ENCODE data around the gene ARSB.

ARSB gene

GRCh38 chr5:78782728-78783127, 202.4 kb downstream of the ARSB start:
- no peak overlapping the region for H3K27ac ChIP-seq
- TF ChIP-seq ZFX (IDR thresholded peaks at IDR 0.05; ENCODE audit: borderline replicate concordance) = no peak
- TF ChIP-seq, protein P1, sequence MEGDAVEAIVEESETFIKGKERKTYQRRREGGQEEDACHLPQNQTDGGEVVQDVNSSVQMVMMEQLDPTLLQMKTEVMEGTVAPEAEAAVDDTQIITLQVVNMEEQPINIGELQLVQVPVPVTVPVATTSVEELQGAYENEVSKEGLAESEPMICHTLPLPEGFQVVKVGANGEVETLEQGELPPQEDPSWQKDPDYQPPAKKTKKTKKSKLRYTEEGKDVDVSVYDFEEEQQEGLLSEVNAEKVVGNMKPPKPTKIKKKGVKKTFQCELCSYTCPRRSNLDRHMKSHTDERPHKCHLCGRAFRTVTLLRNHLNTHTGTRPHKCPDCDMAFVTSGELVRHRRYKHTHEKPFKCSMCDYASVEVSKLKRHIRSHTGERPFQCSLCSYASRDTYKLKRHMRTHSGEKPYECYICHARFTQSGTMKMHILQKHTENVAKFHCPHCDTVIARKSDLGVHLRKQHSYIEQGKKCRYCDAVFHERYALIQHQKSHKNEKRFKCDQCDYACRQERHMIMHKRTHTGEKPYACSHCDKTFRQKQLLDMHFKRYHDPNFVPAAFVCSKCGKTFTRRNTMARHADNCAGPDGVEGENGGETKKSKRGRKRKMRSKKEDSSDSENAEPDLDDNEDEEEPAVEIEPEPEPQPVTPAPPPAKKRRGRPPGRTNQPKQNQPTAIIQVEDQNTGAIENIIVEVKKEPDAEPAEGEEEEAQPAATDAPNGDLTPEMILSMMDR (IDR thresholded peaks at IDR 0.05) = no peak

GRCh38 chr5:78781611-78782286, 203.4 kb downstream of the ARSB start:
- H3K27ac ChIP-seq = no peak overlapping the region
- TF ChIP-seq, protein P1 (IDR thresholded peaks at IDR 0.05) = no peak

GRCh38 chr5:78779771-78780616, 205.1 kb downstream of the ARSB start:
- TF ChIP-seq, protein P1 (IDR thresholded peaks at IDR 0.05) = no peak
- TF ChIP-seq ZFX (IDR thresholded peaks at IDR 0.05; ENCODE audit: borderline replicate concordance) = no peak
- H3K27ac ChIP-seq = no peak overlapping the region

DNA sequence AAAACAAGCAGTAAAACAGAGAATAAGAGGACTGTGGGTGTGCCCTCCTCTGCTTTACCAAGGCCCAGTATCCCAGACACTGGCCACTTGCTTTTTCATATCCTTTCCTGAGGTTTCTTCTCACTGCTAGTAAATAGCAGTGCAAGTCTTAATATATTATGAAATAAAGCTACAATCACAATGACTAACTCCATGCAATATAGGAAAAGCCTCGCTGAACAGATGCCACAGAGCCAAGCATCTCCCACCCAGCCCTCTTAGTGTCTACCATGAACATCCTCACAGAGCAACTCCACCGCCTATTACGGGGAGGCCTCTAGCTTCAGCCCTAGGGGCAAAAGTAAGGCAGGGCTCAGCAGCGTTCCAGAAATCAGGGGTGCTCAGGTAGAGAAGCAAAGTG, 205.8 kb downstream of the ARSB start:
- no peak for TF ChIP-seq ZFX (IDR thresholded peaks at IDR 0.05; ENCODE audit: borderline replicate concordance)
- TF ChIP-seq, protein P1 (IDR thresholded peaks at IDR 0.05) = no peak
- H3K27ac ChIP-seq = no peak overlapping the region

GRCh38 chr5:78778538-78778937, 206.6 kb downstream of the ARSB start:
- TF ChIP-seq, protein P1 (IDR thresholded peaks at IDR 0.05) = no peak
- TF ChIP-seq ZFX (IDR thresholded peaks at IDR 0.05; ENCODE audit: borderline replicate concordance) = no peak
- no peak overlapping the region for H3K27ac ChIP-seq

DNA sequence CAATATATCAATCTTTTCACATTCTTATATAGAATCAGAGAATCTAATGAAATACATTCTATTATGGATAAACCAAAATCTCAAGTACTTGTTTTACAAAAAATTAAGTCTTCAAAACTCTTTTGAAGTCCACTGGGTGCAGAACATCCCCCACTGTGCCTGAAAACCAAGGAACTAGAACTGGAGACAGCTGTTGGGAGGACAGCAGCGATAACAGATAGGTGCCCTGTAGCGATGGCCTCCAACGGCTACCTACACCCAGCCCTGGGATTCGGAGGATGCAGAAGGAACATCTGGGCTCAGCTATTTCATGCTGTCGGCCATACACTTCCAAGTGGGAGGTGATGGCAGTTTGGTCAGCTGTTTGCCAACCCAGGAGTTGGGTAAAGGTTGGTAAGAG, 207.2 kb downstream of the ARSB start:
- no peak overlapping the region for H3K27ac ChIP-seq
- TF ChIP-seq ZFX (IDR thresholded peaks at IDR 0.05; ENCODE audit: borderline replicate concordance) = no peak
- TF ChIP-seq, protein P1 (IDR thresholded peaks at IDR 0.05) = no peak

- no peak overlapping the region for H3K27ac ChIP-seq
- TF ChIP-seq, protein P1 (IDR thresholded peaks at IDR 0.05) = no peak
- no peak for TF ChIP-seq ZFX (IDR thresholded peaks at IDR 0.05; ENCODE audit: borderline replicate concordance)
Measured at GRCh38 chr5:78776637-78777036, 208.5 kb downstream of the ARSB start.

Data from 22Rv1 (cell line).